DMS 273 (cell line): ENCODE results near the gene IAH1.

ENCODE experiments used
- DNase-seq: peaks from one replicate; lab custom pipeline; 2025; ENCODE audit not compliant: unreplicated experiment; lab: John Stamatoyannopoulos, UW

The IAH1 gene

GRCh38 chr2:9527995-9528787, 53.8 kb downstream of the IAH1 start:
- DNase-seq, result no peak

- DNase-seq, result no peak
Measured at GRCh38 chr2:9532421-9532820, 58.1 kb downstream of the IAH1 start.

GRCh38 chr2:9533663-9534062, 59.3 kb downstream of the IAH1 start:
- DNase-seq, result no peak

GRCh38 chr2:9535177-9535576, 60.8 kb downstream of the IAH1 start:
- DNase-seq, result no peak

GRCh38 chr2:9536504-9536903, 62.2 kb downstream of the IAH1 start:
- no peak for DNase-seq

- DNase-seq, result no peak
Measured at GRCh38 chr2:9538000-9538507, 63.7 kb downstream of the IAH1 start.
